Mesothelial cell of epicardium (in vitro differentiated cells): ENCODE data around the gene CELF3. TPM values are rescaled to one million over a fixed set of nuclear protein-coding genes. Genes with fewer than 3 reads are reported as not detected.

Experiments used
- DNase-seq, 2 experiments: peaks; one replicate each; pipeline ENCODE4 v3.0.0; 2021; ENCODE audit warnings: low spot score in 2 of 2; ENCODE audit not compliant: unreplicated experiment in 2 of 2
- H3K27ac Mint-ChIP-seq: 2 replicates; pipeline ENCODE4 v1.8.0; 2021; ENCODE audit warnings: mixed read lengths
- H3K27me3 Mint-ChIP-seq: 2 replicates; pipeline ENCODE4 v1.8.0; 2021; ENCODE audit warnings: low read depth, mixed read lengths
- H3K36me3 Mint-ChIP-seq: 2 replicates; pipeline ENCODE4 v1.8.0; 2021; ENCODE audit warnings: mixed read lengths
- H3K4me1 Mint-ChIP-seq: 2 replicates; pipeline ENCODE4 v1.8.0; 2021; ENCODE audit warnings: mixed read lengths
- H3K4me3 Mint-ChIP-seq: 2 replicates; pipeline ENCODE4 v1.8.0; 2021; ENCODE audit warnings: mild to moderate bottlenecking, moderate library complexity, mixed read lengths
- H3K9me3 Mint-ChIP-seq: 2 replicates; pipeline ENCODE4 v1.8.0; 2021; ENCODE audit warnings: mixed read lengths
- total RNA-seq: library from RNA; stranded (reverse); gene quantifications from 3 replicates; pipeline ENCODE4 v1.2.1, GENCODE V29; 2021
- TF ChIP-seq, protein P1 (sequence below): fragments of 200-600 bp; sonication (generic); IDR thresholded peaks from one replicate; pipeline ENCODE4 v1.5.0; 2021; ENCODE audit warnings: antibody characterized with exemption; ENCODE audit not compliant: unreplicated experiment

CELF3 gene
- total RNA-seq, 1 donor from 2014 or later, result 1.1 TPM

GRCh38 chr1:151721788-151722510, 5.3 kb upstream of the CELF3 start:
- Mint-ChIP-seq H3K4me1 (peaks cover 23% of the 10 kb centered on the region), H3K4me3 (peak overlapping the region; percentile 58), H3K27me3 (peaks cover 92% of the 10 kb centered on the region), H3K27ac (no peak overlapping the region), H3K36me3 (no peaks in the 10 kb centered on the region), H3K9me3 (no peaks in the 10 kb centered on the region)
- no peak for DNase-seq
- TF ChIP-seq, protein P1, sequence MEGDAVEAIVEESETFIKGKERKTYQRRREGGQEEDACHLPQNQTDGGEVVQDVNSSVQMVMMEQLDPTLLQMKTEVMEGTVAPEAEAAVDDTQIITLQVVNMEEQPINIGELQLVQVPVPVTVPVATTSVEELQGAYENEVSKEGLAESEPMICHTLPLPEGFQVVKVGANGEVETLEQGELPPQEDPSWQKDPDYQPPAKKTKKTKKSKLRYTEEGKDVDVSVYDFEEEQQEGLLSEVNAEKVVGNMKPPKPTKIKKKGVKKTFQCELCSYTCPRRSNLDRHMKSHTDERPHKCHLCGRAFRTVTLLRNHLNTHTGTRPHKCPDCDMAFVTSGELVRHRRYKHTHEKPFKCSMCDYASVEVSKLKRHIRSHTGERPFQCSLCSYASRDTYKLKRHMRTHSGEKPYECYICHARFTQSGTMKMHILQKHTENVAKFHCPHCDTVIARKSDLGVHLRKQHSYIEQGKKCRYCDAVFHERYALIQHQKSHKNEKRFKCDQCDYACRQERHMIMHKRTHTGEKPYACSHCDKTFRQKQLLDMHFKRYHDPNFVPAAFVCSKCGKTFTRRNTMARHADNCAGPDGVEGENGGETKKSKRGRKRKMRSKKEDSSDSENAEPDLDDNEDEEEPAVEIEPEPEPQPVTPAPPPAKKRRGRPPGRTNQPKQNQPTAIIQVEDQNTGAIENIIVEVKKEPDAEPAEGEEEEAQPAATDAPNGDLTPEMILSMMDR, result no peak

GRCh38 chr1:151720974-151721787, 4.6 kb upstream of the CELF3 start, which contains the start of gene RIIAD1:
Gene RIIAD1, plus strand, starts transcription at chr1:151721522. Its CDS starts 15 bp downstream, at chr1:151721537.
- peaks cover 26% of the 10 kb centered on the region for H3K4me1 Mint-ChIP-seq
- no peaks in the 10 kb centered on the region for H3K36me3 Mint-ChIP-seq
- H3K27ac Mint-ChIP-seq, result no peak within 1 kb of the TSS
- DNase-seq, result no peak
- peaks cover 93% of the 10 kb centered on the region for H3K27me3 Mint-ChIP-seq
- no peaks in the 10 kb centered on the region for H3K9me3 Mint-ChIP-seq
- TF ChIP-seq, protein P1, result no peak
- H3K4me3 Mint-ChIP-seq, result peak within 1 kb of the TSS; percentile 58

DNA sequence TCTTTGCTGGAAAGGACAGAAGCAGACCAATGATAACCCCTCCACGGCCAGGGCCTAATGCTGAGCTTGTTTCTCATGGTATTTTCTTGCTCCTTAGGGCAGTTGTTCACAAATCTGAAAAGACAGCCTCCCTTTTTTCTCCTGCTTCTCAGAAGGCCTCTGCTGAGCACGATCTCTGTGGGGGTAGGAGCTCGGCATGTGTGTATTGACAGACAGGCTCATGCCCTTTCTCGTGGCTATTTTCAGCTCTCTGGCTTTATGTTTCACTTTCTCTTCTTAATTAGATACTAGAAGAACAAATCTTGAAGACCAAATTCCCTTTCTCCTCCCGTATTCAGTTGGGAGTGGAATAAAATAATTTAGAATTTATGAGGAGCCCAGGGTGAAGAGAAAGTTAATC, 4.0 kb upstream of the CELF3 start:
- TF ChIP-seq, protein P1, result no peak
- no peak for DNase-seq
- Mint-ChIP-seq H3K9me3 (no peaks in the 10 kb centered on the region), H3K4me1 (peaks cover 32% of the 10 kb centered on the region), H3K4me3 (no peak overlapping the region), H3K36me3 (no peaks in the 10 kb centered on the region), H3K27me3 (peaks cover 93% of the 10 kb centered on the region), H3K27ac (no peak overlapping the region)

DNA sequence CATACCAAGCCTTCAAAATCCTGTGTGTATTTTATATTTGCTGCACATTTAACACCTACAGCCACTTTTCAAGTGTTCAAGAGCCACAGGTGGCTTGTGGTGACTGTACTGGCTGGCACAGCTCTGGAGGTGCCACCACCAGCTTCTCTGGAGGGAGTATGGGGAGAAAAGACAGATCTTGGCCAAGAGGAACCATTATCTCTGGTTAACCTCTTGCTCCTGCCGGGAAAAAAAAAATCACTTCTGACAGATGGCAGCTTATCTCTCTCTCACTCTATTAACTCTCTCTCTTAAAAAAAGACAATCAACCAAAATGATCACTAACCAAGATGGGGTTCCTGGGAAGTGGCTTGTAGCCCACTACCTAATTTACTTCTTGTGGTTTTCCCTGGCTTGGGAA, 3.5 kb upstream of the CELF3 start:
- no peak for DNase-seq
- peaks cover 35% of the 10 kb centered on the region for H3K4me1 Mint-ChIP-seq
- TF ChIP-seq, protein P1, result no peak
- peaks cover 93% of the 10 kb centered on the region for H3K27me3 Mint-ChIP-seq
- no peak overlapping the region for H3K4me3 Mint-ChIP-seq
- no peaks in the 10 kb centered on the region for H3K36me3 Mint-ChIP-seq
- no peak overlapping the region for H3K27ac Mint-ChIP-seq
- no peaks in the 10 kb centered on the region for H3K9me3 Mint-ChIP-seq

GRCh38 chr1:151718666-151719065, 2.1 kb upstream of the CELF3 start:
- Mint-ChIP-seq H3K4me3 (no peak overlapping the region), H3K36me3 (no peaks in the 10 kb centered on the region), H3K9me3 (no peaks in the 10 kb centered on the region), H3K27me3 (peaks cover 94% of the 10 kb centered on the region), H3K27ac (no peak overlapping the region), H3K4me1 (peaks cover 35% of the 10 kb centered on the region)
- TF ChIP-seq, protein P1, result no peak
- DNase-seq, result no peak
